Bronchial epithelial cell (primary cell): Measurements from ENCODE around the gene PRPSAP1. TPM values are rescaled to one million over a fixed set of nuclear protein-coding genes. Genes with fewer than 3 reads are reported as not detected.

ENCODE experiments used
- DNase-seq: peaks from one replicate; pipeline ENCODE4 v3.0.0-alpha.2; 2010; ENCODE audit warnings: low read depth
- FAIRE-seq: peaks from 2 replicates; lab custom pipeline; 2011; peaks lifted over from hg19 to GRCh38; lab: Jason Lieb, UNC
- H3K27me3 ChIP-seq: 2 replicates; pipeline ENCODE4 v1.5.1; 2011; ENCODE audit warnings: low read length; ENCODE audit not compliant: control insufficient read depth, insufficient read depth
- H3K36me3 ChIP-seq: 2 replicates; pipeline ENCODE4 v1.5.1; 2011; ENCODE audit warnings: low read length; ENCODE audit not compliant: control insufficient read depth, insufficient read depth
- H3K4me3 ChIP-seq: 2 replicates; pipeline ENCODE4 v1.5.1; 2011; ENCODE audit warnings: mild to moderate bottlenecking, low read depth, low read length, control low read depth
- total RNA-seq: library from RNA; depleted of rRNA; stranded (reverse); fragments of >200 nt; gene quantifications from 2 replicates; pipeline ENCODE4 v1.2.1, GENCODE V29; 2014
- TF ChIP-seq, protein P1 (sequence below): IDR thresholded peaks from 2 replicates; pipeline ENCODE4 v1.5.1; 2011; ENCODE audit warnings: mild to moderate bottlenecking, moderate library complexity, low read length, control low read depth, inconsistent platforms; ENCODE audit not compliant: insufficient read depth, severe bottlenecking

Gene PRPSAP1
- total RNA-seq, 1 donor from 2014 or later: 29.2 TPM

DNA sequence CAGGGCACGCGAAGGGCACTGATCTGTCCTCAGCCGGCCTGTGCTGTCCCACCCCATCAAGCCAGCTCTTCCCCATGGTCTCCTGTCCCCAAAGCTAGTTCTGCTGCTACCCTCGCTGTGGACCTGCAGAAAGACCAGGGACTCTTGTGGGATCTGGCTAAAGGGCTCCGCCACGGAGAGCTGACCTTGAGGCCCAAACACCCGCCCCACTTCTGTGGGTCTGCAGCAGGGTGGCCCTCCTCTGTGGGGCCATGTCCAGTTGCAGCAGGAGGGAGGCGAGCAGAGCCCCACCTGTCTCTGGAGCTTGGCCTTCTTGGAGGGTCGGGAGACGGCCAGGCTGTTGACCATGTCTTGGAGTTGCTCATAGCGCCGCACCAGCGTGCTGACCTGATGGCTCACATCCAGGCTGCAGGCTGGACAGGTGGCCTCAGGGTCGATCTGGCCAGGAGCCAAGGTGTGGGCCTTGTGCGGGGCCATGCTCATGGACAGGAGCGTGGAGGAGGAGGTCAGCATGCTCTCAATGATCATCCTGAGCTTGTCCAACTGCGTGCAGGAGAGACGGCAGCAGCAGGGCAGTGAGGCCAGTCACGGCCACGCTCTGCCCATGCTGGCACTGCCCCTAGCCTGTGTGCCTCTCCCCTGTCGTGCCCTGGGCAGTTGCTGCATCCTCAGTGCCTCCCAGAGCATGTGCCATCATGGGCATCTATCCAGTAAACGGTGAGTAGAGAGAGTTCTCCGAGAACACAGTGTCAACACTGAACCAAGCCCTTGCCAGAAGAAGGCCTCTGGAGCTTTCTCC, 71.9 kb downstream of the PRPSAP1 start:
- FAIRE-seq: peak; percentile 93
- TF ChIP-seq, protein P1, sequence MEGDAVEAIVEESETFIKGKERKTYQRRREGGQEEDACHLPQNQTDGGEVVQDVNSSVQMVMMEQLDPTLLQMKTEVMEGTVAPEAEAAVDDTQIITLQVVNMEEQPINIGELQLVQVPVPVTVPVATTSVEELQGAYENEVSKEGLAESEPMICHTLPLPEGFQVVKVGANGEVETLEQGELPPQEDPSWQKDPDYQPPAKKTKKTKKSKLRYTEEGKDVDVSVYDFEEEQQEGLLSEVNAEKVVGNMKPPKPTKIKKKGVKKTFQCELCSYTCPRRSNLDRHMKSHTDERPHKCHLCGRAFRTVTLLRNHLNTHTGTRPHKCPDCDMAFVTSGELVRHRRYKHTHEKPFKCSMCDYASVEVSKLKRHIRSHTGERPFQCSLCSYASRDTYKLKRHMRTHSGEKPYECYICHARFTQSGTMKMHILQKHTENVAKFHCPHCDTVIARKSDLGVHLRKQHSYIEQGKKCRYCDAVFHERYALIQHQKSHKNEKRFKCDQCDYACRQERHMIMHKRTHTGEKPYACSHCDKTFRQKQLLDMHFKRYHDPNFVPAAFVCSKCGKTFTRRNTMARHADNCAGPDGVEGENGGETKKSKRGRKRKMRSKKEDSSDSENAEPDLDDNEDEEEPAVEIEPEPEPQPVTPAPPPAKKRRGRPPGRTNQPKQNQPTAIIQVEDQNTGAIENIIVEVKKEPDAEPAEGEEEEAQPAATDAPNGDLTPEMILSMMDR: no peak

DNA sequence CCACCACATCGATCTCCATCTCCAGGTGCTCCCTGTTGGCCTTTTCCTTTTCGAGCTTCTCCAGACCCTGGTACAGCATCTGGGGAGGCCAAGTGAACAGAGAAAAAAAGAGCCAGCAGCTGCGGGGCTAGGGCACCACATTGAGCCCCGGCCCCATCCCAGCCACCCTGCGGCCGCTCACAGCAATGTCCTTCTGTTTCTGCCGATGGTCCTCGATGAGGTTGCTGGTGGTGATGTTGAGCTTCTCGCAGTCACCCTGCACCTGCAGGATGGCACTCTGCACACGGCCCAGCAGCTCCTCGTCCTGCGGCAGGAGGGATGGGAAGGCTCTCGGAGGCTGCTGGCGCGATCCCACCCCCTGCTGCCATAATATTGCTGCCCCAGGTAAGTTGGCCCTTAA, 73.1 kb downstream of the PRPSAP1 start:
- DNase-seq (no peak), FAIRE-seq (no peak)
- TF ChIP-seq, protein P1: no peak
- Histone ChIP-seq H3K36me3 (no peaks in the 10 kb centered on the region), H3K4me3 (no peak overlapping the region), H3K27me3 (no peaks in the 10 kb centered on the region)

More for the DNA sequence above, 71.9 kb downstream of the PRPSAP1 start:
- no peak for DNase-seq
- H3K36me3 ChIP-seq: no peaks in the 10 kb centered on the region
- H3K4me3 ChIP-seq: no peak overlapping the region
- H3K27me3 ChIP-seq: no peaks in the 10 kb centered on the region

DNA sequence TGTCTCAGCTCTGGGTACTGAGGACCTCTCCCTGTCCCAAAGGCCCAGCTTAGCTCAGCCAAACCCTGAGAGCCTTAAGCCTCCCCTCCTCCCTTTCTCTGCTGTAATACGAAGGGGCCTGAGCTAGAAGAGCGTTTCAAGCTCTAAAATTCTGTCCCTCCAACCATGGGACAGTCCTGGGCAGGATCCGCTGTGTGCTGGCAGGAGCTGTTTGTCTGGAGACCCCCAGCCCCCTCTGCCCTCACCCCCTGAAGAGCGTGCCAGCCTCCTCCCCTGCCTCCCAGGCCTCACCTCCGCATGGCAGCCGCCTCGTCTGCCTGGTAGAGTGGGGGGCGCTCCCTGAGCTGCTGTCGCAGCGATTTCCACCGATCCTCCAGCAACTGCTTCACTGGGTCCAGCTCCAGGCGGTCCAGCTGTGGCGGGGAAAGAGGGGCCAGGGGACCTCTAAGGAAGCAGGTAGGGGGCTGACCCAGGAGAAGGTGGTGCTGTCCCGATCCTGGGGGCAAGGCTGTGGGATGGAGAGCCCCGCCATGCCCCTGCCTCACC, 73.9 kb downstream of the PRPSAP1 start:
- Histone ChIP-seq H3K27me3 (no peaks in the 10 kb centered on the region), H3K4me3 (no peak overlapping the region), H3K36me3 (no peaks in the 10 kb centered on the region)
- DNase-seq (no peak), FAIRE-seq (no peak)
- TF ChIP-seq, protein P1: no peak

DNA sequence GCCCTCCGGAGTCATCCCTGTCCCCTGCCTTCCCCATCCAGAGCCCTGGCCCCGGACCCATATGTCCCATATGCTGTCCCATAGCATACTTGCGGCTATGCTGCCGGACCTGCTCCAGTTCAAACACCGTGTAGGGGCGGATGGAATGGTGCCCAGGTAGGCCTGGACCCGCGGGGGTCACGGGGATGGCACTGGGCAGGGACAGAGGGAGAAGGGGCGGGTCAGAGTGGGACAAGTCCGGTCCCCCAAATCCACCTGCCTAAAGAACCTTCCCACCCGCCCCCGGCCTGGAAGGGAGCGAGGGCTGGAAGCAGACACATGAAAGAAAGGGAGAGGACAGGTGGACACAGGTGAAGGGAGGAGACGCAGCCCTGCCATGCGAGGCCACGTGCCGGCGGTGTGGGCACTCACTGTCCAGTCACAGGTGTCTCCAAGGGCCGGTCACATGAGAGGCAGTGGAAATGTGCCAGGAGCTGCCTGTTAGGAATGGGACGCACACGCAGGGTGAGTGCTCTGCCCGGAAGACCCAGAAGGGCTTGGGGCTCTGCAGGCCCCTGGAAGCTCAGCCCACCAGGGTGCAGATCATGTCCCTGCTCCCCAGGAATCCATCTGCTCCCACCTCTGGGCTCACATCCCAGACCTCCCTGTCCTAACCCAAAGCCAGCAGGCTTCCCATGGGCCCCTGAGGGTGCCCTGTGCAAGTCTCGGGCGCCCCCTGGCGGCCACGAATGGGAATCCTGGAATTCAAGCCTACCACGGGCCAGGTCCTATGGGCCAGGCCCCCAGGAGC, 74.6 kb downstream of the PRPSAP1 start:
- no peaks in the 10 kb centered on the region for H3K36me3 ChIP-seq
- FAIRE-seq (no peak), DNase-seq (peak; percentile 41)
- H3K27me3 ChIP-seq: no peaks in the 10 kb centered on the region
- no peak overlapping the region for H3K4me3 ChIP-seq
- TF ChIP-seq, protein P1: peak; percentile 93

DNA sequence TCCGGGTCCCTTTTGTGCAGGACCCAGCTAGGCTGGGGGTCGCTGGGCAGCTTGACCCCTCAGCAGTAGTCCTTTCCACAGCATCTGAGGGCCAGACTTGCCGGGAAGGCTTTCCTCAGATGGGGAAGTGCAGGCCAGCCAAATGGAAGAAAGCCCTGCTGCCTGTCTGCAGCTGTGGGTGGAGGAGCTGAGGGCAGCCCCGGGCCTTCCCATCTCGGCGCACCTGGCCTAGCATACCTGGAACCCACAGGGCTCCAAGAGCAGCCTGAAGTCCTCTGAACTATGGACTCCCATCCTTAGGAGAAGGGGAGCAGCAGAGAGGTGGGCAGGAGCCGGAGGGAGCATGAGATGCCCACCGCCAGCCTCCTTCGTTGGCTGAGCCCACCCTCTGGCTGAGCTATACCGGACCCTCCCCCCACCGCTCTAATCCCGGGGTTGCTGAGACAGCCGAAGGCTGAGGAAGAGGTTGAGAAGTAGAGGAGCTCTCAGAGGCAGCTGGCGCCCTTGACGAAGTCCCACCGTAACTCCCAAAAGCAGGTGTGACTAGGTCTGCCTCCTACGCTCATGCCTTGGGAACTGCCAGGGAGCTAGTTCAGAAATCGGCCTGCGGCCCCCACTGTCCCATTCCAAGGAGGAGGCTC, 75.3 kb downstream of the PRPSAP1 start:
- no peak for FAIRE-seq

More for the DNA sequence above, 75.3 kb downstream of the PRPSAP1 start:
- Histone ChIP-seq H3K4me3 (no peak overlapping the region), H3K27me3 (no peaks in the 10 kb centered on the region), H3K36me3 (no peaks in the 10 kb centered on the region)
- TF ChIP-seq, protein P1: no peak
- DNase-seq: no peak
